Esophagus squamous epithelium (tissue), 5 donors: ENCODE results near the gene PRR12. TPM values are rescaled to one million over a fixed set of nuclear protein-coding genes. Genes with fewer than 3 reads are reported as not detected.
A peak's percentile ranks its signal among the peaks of the same experiment; 100 is the strongest.

Experiments
- DNase-seq: peaks from one replicate; lab custom pipeline; 2025; lab: John Stamatoyannopoulos, UW
- H3K27ac ChIP-seq, 4 donors: fragments of 200-600 bp; sonication (generic); one replicate each; pipeline ENCODE4 v1.5.1; 2016 to 2019; ENCODE audit warnings: mild to moderate bottlenecking in 1 of 4
- H3K27me3 ChIP-seq, 4 donors: fragments of 200-600 bp; sonication (generic); 1 replicate in 3 of 4; 2 replicates in 1 of 4; pipeline versions ENCODE4 v1.5.1 to v1.6.0; 2017 to 2021; ENCODE audit warnings: antibody characterized with exemption in 1 of 4
- H3K36me3 ChIP-seq, 3 donors: fragments of 200-600 bp; sonication (generic); one replicate each; pipeline ENCODE4 v1.5.1; 2016 to 2019
- H3K4me1 ChIP-seq, 3 donors: fragments of 200-600 bp; sonication (generic); one replicate each; pipeline ENCODE4 v1.5.1; 2017 to 2019
- H3K4me3 ChIP-seq, 4 donors: fragments of 200-600 bp; sonication (generic); 1 replicate in 3 of 4; 2 replicates in 1 of 4; pipeline ENCODE4 v1.5.1; 2016 to 2019; ENCODE audit warnings: mild to moderate bottlenecking in 2 of 4, moderate library complexity in 1 of 4
- H3K9me3 ChIP-seq, 3 donors: fragments of 200-600 bp; sonication (generic); one replicate each; pipeline ENCODE4 v1.5.1; 2016 to 2019
- POLR2A ChIP-seq, 4 donors: fragments of 450-650 bp; IDR thresholded peaks; one replicate each; pipeline ENCODE4 v1.6.1; 2017; ENCODE audit warnings: antibody characterized with exemption in 4 of 4, mild to moderate bottlenecking in 4 of 4, moderate library complexity in 3 of 4
- WGBS, 2 donors: methylation state at CpG; one replicate each; pipeline ENCODE4 v1.1.5; 2018; 5-methylcytosine and 5-hydroxymethylcytosine counted together
- intact Hi-C: fragments of 100-400 bp; cut with DNase I; formaldehyde crosslinking; loops from one replicate; pipeline ENCODE4 v1.15.0; 2022
- small RNA-seq, 4 donors: library from RNA; depleted of rRNA; stranded (forward); fragments of <200 nt; gene quantifications; one replicate each; pipeline ENCODE3, GENCODE V24; 2016
- total RNA-seq, 4 donors: library from RNA; depleted of rRNA; stranded (reverse); fragments of >200 nt; gene quantifications; one replicate each; pipeline ENCODE4 v1.1.0, GENCODE V29; 2016
- TF ChIP-seq, protein P1 (sequence below), 6 experiments: fragments of 450-650 bp in 4 of 6; fragments of 200-600 bp in 2 of 6; sonication (generic) in 2 of 6; IDR thresholded peaks; one replicate each; pipeline ENCODE4 v1.5.1; 2016 to 2019; ENCODE audit warnings: antibody characterized with exemption in 6 of 6, mild to moderate bottlenecking in 4 of 6, moderate library complexity in 4 of 6
- donor health status: DM: yes; HTN: yes; CAD: no.

The PRR12 gene
- total RNA-seq, 4 donors from 2014 or later: 4.5 to 11.9 (median 7.7) TPM

DNA sequence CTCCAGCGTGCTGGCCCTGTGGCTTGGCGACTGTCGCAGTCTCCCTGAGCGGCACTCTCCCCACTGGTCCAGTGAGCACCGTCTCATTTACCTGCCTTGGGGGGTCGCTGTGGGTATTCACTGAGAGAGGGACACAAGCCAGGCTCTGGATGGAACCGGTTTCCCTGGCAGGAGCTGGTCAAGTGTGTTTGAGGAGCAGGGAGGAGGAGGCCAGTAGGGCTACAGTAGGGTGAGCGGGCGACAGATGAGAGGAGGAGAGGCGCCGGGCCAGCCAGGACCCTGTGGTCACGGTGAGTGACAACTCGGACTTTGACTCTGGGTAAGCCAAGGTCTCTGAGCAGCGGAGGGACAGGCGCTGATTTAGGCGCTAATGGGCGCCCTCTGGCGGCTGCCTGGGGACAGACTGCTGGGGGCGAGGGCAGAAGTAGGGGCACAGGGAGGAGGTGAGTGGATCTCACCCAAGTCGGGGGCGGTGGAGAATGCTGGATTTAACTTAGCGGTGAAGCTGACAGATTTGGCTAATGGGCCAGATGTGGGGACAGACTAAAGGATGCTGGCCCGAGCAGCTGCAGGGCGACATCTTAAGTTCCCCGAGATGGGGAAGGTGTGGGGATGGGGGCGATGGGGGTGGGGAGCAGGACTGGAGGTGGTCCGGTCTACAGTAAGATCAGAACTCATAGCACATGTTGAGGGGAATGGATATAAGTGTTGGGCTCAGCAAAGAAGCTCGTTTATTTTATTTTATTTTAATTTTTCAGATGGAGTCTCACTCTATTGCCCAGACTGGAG lies 81.3 kb downstream of the PRR12 start:
- Histone ChIP-seq H3K4me3 (peak overlapping the region in 1 of 4 donors; percentile 48), H3K36me3 (peaks cover 0 to 17% (median 0%) of the 10 kb centered on the region in 3 donors), H3K4me1 (peaks cover 4 to 22% (median 10%) of the 10 kb centered on the region in 3 donors), H3K27me3 (no peaks in the 10 kb centered on the region), H3K9me3 (no peaks in the 10 kb centered on the region), H3K27ac (peak overlapping the region in 2 of 4 donors; percentile 34 to 55)
- intact Hi-C loops: loop anchor here (10.0 kb wide), 1 partner anchor 98 kb away; no protein-coding TSS in a partner anchor
- WGBS, 2 donors: 35 to 38% methylated on average over 13 to 15 of the region's 28 CpGs
- no peak for DNase-seq
- no peak for TF ChIP-seq POLR2A (IDR thresholded peaks at IDR 0.05)
- TF ChIP-seq, protein P1, sequence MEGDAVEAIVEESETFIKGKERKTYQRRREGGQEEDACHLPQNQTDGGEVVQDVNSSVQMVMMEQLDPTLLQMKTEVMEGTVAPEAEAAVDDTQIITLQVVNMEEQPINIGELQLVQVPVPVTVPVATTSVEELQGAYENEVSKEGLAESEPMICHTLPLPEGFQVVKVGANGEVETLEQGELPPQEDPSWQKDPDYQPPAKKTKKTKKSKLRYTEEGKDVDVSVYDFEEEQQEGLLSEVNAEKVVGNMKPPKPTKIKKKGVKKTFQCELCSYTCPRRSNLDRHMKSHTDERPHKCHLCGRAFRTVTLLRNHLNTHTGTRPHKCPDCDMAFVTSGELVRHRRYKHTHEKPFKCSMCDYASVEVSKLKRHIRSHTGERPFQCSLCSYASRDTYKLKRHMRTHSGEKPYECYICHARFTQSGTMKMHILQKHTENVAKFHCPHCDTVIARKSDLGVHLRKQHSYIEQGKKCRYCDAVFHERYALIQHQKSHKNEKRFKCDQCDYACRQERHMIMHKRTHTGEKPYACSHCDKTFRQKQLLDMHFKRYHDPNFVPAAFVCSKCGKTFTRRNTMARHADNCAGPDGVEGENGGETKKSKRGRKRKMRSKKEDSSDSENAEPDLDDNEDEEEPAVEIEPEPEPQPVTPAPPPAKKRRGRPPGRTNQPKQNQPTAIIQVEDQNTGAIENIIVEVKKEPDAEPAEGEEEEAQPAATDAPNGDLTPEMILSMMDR (IDR thresholded peaks at IDR 0.05): peak; percentile 75 to 91 (median 82)

Small RNA genes lying within 50 kb of the gene (small RNA-seq; reads per million reads assigned to genes)
- 0 reads per million in 4 donors for gene RF00019

Other genes starting within 250 kb of the PRR12 start
- 10 to 100 TPM in 2 of 4 donors, 1 to 10 TPM in 2; 3.8 to 12.4 (median 8.2) TPM for gene TEAD2, start 228.8 kb upstream of the PRR12 start, total RNA-seq
- not detected for gene DKKL1, start 227.3 kb upstream of the PRR12 start, total RNA-seq
- gene KASH5, start 202.9 kb upstream of the PRR12 start, total RNA-seq: not detected
- not detected for gene PTH2, start 167.7 kb upstream of the PRR12 start, total RNA-seq
- not detected for gene GFY, start 165.8 kb upstream of the PRR12 start, total RNA-seq
- gene SLC17A7, start 149.7 kb upstream of the PRR12 start, total RNA-seq: 1 to 10 TPM in 1 of 4 donors, under 1 TPM in 3; 0.13 to 1.5 (median 0.40) TPM
- 10 to 100 TPM; 54.4 to 91.2 (median 67.2) TPM for gene PIH1D1, start 139.4 kb upstream of the PRR12 start, total RNA-seq
- gene ALDH16A1, start 138.0 kb upstream of the PRR12 start, total RNA-seq: 10 to 100 TPM; 35.9 to 56.5 (median 39.0) TPM
- 1 to 10 TPM in 3 of 4 donors, under 1 TPM in 1; 0.75 to 4.2 (median 2.7) TPM for gene FLT3LG, start 117.0 kb upstream of the PRR12 start, total RNA-seq
- 1,000 to 10,000 TPM; 1,642 to 4,119 (median 2,165) TPM for gene RPL13A, start 103.6 kb upstream of the PRR12 start, total RNA-seq
- 1,000 to 10,000 TPM; 2,317 to 5,784 (median 3,336) TPM for gene RPS11, start 94.7 kb upstream of the PRR12 start, total RNA-seq
- gene FCGRT, start 78.5 kb upstream of the PRR12 start, total RNA-seq: 100 to 1,000 TPM in 1 of 4 donors, 10 to 100 TPM in 3; 18.0 to 129 (median 60.0) TPM
- 1 to 10 TPM; 1.0 to 7.2 (median 2.3) TPM for gene RCN3, start 63.2 kb upstream of the PRR12 start, total RNA-seq
- gene NOSIP, start 10.6 kb upstream of the PRR12 start, total RNA-seq: 10 to 100 TPM; 37.8 to 50.7 (median 40.2) TPM
- 10 to 100 TPM in 1 of 4 donors, 1 to 10 TPM in 3; 7.7 to 19.8 (median 8.8) TPM for gene PRRG2, start 9.9 kb upstream of the PRR12 start, total RNA-seq
- 10 to 100 TPM in 3 of 4 donors, 1 to 10 TPM in 1; 6.3 to 40.8 (median 12.8) TPM for gene RRAS, start 49.0 kb downstream of the PRR12 start, total RNA-seq
- gene SCAF1, start 51.0 kb downstream of the PRR12 start, total RNA-seq: 10 to 100 TPM; 11.0 to 24.8 (median 15.2) TPM
- gene IRF3, start 74.7 kb downstream of the PRR12 start, total RNA-seq: 10 to 100 TPM; 33.5 to 69.1 (median 49.4) TPM
- gene BCL2L12, start 74.8 kb downstream of the PRR12 start, total RNA-seq: 10 to 100 TPM in 1 of 4 donors, 1 to 10 TPM in 3; 4.4 to 12.9 (median 5.8) TPM
- gene PRMT1, start 86.1 kb downstream of the PRR12 start, total RNA-seq: 100 to 1,000 TPM in 3 of 4 donors, 10 to 100 TPM in 1; 86.1 to 206 (median 182) TPM
- 1 to 10 TPM in 3 of 4 donors, under 1 TPM in 1; 0.91 to 2.8 (median 1.8) TPM for gene ADM5, start 98.4 kb downstream of the PRR12 start, total RNA-seq
- gene CPT1C, start 99.9 kb downstream of the PRR12 start, total RNA-seq: 1 to 10 TPM in 2 of 4 donors, under 1 TPM in 2; 0.48 to 4.8 (median 1.1) TPM
- not detected for gene TSKS, start 172.1 kb downstream of the PRR12 start, total RNA-seq
- gene AP2A1, start 175.8 kb downstream of the PRR12 start, total RNA-seq: 10 to 100 TPM; 50.7 to 77.8 (median 65.8) TPM
- 10 to 100 TPM in 1 of 4 donors, 1 to 10 TPM in 3; 4.7 to 13.7 (median 8.1) TPM for gene FUZ, start 222.1 kb downstream of the PRR12 start, total RNA-seq
- gene MED25, start 227.1 kb downstream of the PRR12 start, total RNA-seq: 10 to 100 TPM; 16.9 to 27.7 (median 23.9) TPM